GM18508 (cell line): ENCODE results near the gene RNU2-63P.
"Not testable (repeated sequence)": the region's sequence is repeated elsewhere in the genome, so short reads cannot be mapped to it uniquely, and the experiment has no call there.

ENCODE experiments used
- ATAC-seq: cut with Tn5 transposase; IDR thresholded peaks from one replicate; pipeline ENCODE4 v1.9.1; 2021; ENCODE audit warnings: moderate number of reproducible peaks; ENCODE audit not compliant: insufficient read depth, unreplicated experiment

Gene RNU2-63P

GRCh38 chr2:88016086-88016959 lies at the start of gene RNU2-63P:
Gene RNU2-63P (minus strand): TSS chr2:88016547.
- peak; percentile 73 for ATAC-seq

- no peak for ATAC-seq
Observed at GRCh38 chr2:88061295-88061694, 44.9 kb upstream of the RNU2-63P start.

DNA sequence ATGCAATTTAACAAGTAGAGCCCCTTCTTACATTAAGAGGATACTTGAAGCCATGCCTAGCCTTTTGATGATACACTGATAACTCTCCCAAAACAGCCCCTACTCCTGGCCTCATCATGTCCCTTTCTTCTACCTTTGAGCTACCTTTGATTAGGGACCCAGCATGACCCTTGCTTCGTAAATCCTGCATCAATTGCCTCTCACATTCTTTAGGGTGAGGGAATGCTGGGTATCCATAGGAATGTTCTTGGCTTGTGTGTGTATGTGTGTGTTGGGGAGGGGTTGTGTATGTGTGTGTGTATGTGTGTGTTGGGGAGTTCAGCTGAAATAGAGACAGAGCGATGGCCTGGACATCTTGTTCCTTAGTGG lies 44.5 kb upstream of the RNU2-63P start:
- ATAC-seq: no peak

DNA sequence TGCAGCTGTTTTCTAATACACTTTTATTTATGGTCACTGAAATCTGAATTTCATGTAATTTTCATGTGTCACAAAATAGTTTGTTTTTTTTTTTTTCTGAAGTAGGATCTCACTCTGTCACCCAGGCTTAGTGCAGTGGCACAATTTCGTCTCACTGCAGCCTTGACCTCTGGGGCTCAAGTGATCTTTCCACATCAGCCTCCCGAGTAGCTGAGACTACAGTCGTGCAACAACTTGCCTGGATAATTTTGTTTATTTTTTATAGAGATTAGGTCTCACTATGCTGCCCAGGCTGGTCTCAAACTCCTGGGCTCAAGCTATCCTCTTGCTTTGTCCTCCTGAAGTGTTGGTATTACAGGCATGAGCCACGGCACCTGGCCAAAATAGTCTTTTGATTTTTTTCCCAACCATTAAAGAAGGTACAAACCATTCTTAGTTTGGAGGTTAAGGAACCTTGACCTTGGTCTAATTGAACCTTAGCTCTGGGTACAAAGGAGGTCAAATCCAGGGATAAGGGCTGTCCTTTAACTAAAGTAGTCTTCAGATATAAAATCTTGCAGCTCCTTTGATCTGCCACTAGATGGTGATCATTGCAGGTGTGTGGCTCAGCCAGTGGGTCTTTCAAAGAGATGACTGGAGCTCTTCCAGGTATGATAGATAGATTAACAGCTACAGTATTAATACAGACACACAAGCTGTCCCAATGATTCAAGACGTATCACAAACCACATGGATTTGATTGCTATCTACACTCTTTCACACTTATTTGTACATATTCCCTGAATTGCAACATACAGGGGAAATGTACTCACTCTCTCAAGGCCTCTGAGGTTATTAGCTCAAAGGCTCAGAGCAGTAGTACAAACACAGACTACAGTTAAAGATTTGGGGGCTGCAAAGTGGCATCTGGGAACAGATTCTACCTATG lies 43.9 kb upstream of the RNU2-63P start:
- no peak for ATAC-seq

GRCh38 chr2:88058191-88058590 lies 41.8 kb upstream of the RNU2-63P start:
- no peak for ATAC-seq

GRCh38 chr2:88057437-88057844 lies 41.1 kb upstream of the RNU2-63P start:
- no peak for ATAC-seq

DNA sequence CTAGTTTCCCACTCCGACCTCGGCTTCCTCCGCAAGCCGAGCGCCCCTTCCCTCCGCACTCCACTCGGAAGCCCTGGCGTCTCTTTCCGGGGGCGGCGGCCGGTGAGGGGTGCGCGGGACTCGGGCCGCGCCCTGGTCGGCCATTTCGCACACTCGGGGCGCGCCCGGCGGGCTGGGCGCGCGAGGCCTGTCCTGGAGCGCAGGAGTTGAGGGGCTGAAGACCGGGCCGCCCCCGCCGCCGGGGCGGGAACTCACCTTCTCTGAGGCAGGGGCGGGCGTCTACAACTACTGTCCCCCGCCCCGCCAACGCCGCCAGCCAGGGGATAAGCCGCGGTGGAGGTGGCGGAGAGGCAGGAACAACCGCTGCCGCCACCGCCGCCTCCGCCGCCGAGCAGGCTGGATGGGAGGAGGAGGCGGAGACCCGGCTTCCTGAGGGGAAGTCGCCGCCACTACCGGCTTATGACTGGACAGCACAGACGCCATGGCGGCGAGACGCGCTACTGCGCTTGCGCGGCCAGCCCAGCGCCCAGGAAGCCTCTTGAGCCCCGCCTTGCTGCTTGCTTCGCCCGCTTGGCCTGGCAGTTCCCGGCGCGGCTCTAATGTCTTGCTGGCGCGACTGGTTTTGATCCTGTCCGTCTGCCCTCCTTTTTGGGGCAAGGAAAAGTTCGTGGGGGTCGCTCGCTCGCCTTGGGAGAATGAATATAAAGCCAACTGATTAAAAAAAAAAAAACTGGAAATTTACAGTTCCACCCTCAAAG lies 39.2 kb upstream of the RNU2-63P start, which contains the start of gene KRCC1:
TSS of gene KRCC1 (minus strand) at position 413 of the 758 bp plus-strand sequence. CDS start 27,220 bp downstream, outside the sequence.
- ATAC-seq: peak; percentile 77

- no peak for ATAC-seq
Observed at GRCh38 chr2:88054782-88055370, 38.5 kb upstream of the RNU2-63P start.

- no peak for ATAC-seq
Observed at GRCh38 chr2:88053934-88054781, 37.8 kb upstream of the RNU2-63P start.

- no peak for ATAC-seq
Observed at GRCh38 chr2:88053296-88053695, 36.9 kb upstream of the RNU2-63P start.

DNA sequence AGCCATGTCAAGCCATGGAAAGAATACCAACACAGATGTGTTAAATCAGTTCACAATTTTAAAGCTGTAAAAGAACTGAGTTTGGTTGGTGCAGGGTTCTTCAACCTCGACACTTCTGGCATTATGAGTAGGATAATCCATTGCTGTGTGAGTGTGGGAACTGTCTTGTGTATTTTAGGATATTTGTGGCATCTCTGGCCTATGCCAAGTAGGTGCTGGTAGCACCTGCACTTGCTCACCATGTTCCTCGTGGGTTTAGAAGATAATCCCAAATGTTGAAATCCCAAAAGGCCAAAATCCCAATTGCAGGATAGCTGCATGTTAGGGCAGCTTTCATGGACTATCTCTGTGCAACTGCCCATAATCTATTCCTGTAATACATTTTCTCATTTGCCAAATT lies 35.4 kb upstream of the RNU2-63P start:
- ATAC-seq: no peak

DNA sequence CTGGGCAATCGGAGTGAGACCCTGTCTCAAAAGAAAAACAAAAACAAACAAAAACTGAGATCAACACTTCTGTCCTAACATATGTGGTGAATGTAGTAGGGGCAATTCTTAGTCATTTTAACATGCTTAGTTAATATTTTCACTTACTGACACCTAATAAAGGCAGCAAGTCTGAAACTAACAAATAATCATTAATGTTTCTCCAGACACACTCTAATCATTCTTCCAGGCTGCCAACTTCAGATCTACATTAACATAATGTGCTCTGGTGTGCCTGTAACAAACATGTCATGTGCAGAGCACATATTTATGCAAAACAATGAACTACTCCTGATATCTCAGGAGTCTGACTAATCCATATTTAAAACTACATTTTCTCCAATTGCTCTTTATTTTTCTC lies 33.3 kb upstream of the RNU2-63P start:
- ATAC-seq: no peak

GRCh38 chr2:88048541-88048940 lies 32.2 kb upstream of the RNU2-63P start:
- ATAC-seq: no peak

DNA sequence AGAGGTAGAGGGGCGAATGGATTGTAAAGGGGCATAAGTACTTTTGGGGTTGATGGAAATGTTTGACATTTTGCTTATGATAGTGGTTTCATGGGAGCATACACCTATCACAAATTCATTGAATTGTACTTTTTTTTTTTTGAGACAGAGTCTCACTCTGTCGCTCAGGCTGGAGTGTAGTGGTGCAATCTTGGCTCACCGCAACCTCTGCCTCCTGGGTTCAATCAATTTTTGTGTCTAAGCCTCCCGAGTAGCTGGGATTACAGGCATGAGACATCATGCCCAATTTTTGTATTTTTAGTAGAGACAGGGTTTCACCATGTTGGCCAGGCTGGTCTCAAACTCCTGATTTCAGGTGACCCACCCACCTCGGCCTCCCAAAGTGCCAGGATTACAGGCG lies 29.2 kb upstream of the RNU2-63P start:
- ATAC-seq: not testable (repeated sequence)

GRCh38 chr2:88042476-88042875 lies 26.1 kb upstream of the RNU2-63P start:
- no peak for ATAC-seq

GRCh38 chr2:88038263-88039105 lies 22.1 kb upstream of the RNU2-63P start:
- no peak for ATAC-seq

GRCh38 chr2:88036606-88037005 lies 20.3 kb upstream of the RNU2-63P start:
- ATAC-seq: no peak

GRCh38 chr2:88036182-88036581 lies 19.8 kb upstream of the RNU2-63P start:
- ATAC-seq: no peak
